Activated CD4-positive, alpha-beta T cell treated with anti-CD3 and anti-CD28 coated beads, Interleukin-10, Interleukin-2, amounts not matched to agents 100 ng/mL and 50 ng/mL, durations not matched to agents 16 hours and 8 hours (primary cell): Measurements from ENCODE around the gene CDHR1.
A peak's percentile ranks its signal among the peaks of the same experiment; 100 is the strongest.
"Not testable (repeated sequence)": the region's sequence is repeated elsewhere in the genome, so short reads cannot be mapped to it uniquely, and the experiment has no call there.

ENCODE experiments used
- DNase-seq: peaks from one replicate; pipeline ENCODE4 v3.0.0-alpha.2; 2020

Gene CDHR1

GRCh38 chr10:84194424-84195043 is at the start of gene CDHR1:
Gene CDHR1, plus strand, starts transcription at chr10:84194537. Its CDS starts 224 bp downstream, at chr10:84194761.
- peak; percentile 34 for DNase-seq

GRCh38 chr10:84147347-84147746 is 47.0 kb upstream of the CDHR1 start:
- no peak for DNase-seq

GRCh38 chr10:84148006-84148597 is 46.2 kb upstream of the CDHR1 start:
- peak; percentile 45 for DNase-seq

GRCh38 chr10:84149854-84150253 is 44.5 kb upstream of the CDHR1 start:
- DNase-seq = no peak

GRCh38 chr10:84152769-84153168 is 41.6 kb upstream of the CDHR1 start:
- DNase-seq = no peak

GRCh38 chr10:84155521-84155920 is 38.8 kb upstream of the CDHR1 start:
- no peak for DNase-seq

GRCh38 chr10:84156009-84156408 is 38.3 kb upstream of the CDHR1 start:
- no peak for DNase-seq

- DNase-seq = peak; percentile 66
Measured at GRCh38 chr10:84156768-84157167, 37.6 kb upstream of the CDHR1 start.

GRCh38 chr10:84158061-84158460 is 36.3 kb upstream of the CDHR1 start:
- DNase-seq = no peak

- no peak for DNase-seq
Measured at GRCh38 chr10:84158550-84158949, 35.8 kb upstream of the CDHR1 start.

- no peak for DNase-seq
Measured at GRCh38 chr10:84159076-84159685, 35.2 kb upstream of the CDHR1 start.

GRCh38 chr10:84160663-84161362 is 33.5 kb upstream of the CDHR1 start:
- no peak for DNase-seq

- no peak for DNase-seq
Measured at GRCh38 chr10:84163996-84164395, 30.3 kb upstream of the CDHR1 start.

GRCh38 chr10:84164442-84164841 is 29.9 kb upstream of the CDHR1 start:
- no peak for DNase-seq

- no peak for DNase-seq
Measured at GRCh38 chr10:84166620-84167288, 27.6 kb upstream of the CDHR1 start.

- DNase-seq = not testable (repeated sequence)
Measured at GRCh38 chr10:84167289-84167653, 27.1 kb upstream of the CDHR1 start.

GRCh38 chr10:84168382-84168781 is 26.0 kb upstream of the CDHR1 start:
- not testable (repeated sequence) for DNase-seq

- not testable (repeated sequence) for DNase-seq
Measured at GRCh38 chr10:84171237-84171636, 23.1 kb upstream of the CDHR1 start.

GRCh38 chr10:84171700-84172466 is 22.5 kb upstream of the CDHR1 start:
- not testable (repeated sequence) for DNase-seq

- DNase-seq = no peak
Measured at GRCh38 chr10:84172467-84173356, 21.6 kb upstream of the CDHR1 start.

GRCh38 chr10:84173501-84173929 is 20.8 kb upstream of the CDHR1 start, which contains the start of gene GPR15LG:
Gene GPR15LG, plus strand, starts transcription at chr10:84173801. Its CDS starts 51 bp downstream, at chr10:84173852.
- no peak for DNase-seq
